ENCODE results near the gene PITX3. TPM values are rescaled to one million over a fixed set of nuclear protein-coding genes. Genes with fewer than 3 reads are reported as not detected.

The PITX3 gene
- polyA plus RNA-seq, 1 donor from 2014 or later, result not detected

DNA sequence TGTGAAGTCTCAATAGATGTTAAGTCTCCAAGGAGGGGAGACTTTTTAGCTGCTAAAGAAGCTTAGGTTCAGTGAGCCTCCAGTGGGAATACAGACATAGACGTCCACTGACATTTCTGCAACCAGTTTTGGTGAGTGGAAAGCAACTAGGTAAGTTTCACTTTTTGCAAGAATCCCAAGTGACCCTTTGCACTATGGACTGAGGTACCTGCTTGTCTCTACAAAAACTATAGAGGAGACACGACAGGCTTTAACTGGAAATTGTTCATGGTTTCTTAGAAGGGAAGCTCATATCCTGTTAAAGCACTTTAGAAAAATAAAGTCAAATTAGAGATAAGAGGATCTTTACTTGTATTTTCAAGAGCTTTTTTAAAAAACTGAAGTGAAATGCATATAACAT lies 42.6 kb upstream of the PITX3 start:
- H4K20me1 ChIP-seq (ENCODE audit: insufficient read depth), result no peaks in the 10 kb centered on the region
- H3K27ac ChIP-seq (ENCODE audit: low read length), result no peak overlapping the region
- H3K79me2 ChIP-seq (replicated peaks; ENCODE audit: insufficient read depth, low read length), result peaks cover 16% of the 10 kb centered on the region

DNA sequence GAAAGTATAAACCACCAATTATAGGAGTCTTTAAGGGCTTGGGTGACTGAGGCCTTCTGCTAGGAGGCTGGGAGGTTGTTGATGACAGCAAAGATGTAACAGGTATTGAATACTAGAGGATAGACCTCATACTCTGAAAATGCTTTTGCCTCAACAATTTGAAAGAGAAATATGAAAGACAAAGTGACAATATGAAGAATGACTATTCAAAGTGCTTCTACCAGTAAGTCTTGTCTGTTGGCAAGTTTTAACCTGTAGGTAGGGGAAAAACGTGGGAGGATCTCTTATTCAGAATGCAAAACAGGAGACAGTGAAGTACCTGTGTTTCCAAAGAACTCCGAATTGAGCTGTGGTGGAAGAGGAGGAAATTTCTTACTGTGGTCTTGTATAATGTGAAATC lies 42.2 kb upstream of the PITX3 start:
- no peaks in the 10 kb centered on the region for H3K9me3 ChIP-seq (ENCODE audit: low read length)
- no peak overlapping the region for H2AFZ ChIP-seq (ENCODE audit: low read depth, low read length)
- no peak overlapping the region for H3K4me3 ChIP-seq (ENCODE audit: low read length)
- H3K27me3 ChIP-seq (ENCODE audit: insufficient read depth, low read depth, low read length), result no peaks in the 10 kb centered on the region
- peaks cover 16% of the 10 kb centered on the region for H3K79me2 ChIP-seq (replicated peaks; ENCODE audit: insufficient read depth, low read length)
- no peaks in the 10 kb centered on the region for H3F3A ChIP-seq (ENCODE audit: insufficient read depth, low read length, poor library complexity, severe bottlenecking)
- no peak overlapping the region for H3K27ac ChIP-seq (ENCODE audit: low read length)
- no peak overlapping the region for H3K4me2 ChIP-seq (ENCODE audit: low read length)
- H4K20me1 ChIP-seq (ENCODE audit: insufficient read depth), result no peaks in the 10 kb centered on the region
- no peak overlapping the region for H3K9ac ChIP-seq (ENCODE audit: low read length)
- no peaks in the 10 kb centered on the region for H3K36me3 ChIP-seq (ENCODE audit: insufficient read depth, low read length)
- H3K9me2 ChIP-seq (ENCODE audit: insufficient read depth, low read length), result no peaks in the 10 kb centered on the region
- no peak for TF ChIP-seq EZH2 (IDR thresholded peaks at IDR 0.05; ENCODE audit: borderline replicate concordance, insufficient read depth, low read length, poor library complexity, severe bottlenecking)
- TF ChIP-seq, protein P1, sequence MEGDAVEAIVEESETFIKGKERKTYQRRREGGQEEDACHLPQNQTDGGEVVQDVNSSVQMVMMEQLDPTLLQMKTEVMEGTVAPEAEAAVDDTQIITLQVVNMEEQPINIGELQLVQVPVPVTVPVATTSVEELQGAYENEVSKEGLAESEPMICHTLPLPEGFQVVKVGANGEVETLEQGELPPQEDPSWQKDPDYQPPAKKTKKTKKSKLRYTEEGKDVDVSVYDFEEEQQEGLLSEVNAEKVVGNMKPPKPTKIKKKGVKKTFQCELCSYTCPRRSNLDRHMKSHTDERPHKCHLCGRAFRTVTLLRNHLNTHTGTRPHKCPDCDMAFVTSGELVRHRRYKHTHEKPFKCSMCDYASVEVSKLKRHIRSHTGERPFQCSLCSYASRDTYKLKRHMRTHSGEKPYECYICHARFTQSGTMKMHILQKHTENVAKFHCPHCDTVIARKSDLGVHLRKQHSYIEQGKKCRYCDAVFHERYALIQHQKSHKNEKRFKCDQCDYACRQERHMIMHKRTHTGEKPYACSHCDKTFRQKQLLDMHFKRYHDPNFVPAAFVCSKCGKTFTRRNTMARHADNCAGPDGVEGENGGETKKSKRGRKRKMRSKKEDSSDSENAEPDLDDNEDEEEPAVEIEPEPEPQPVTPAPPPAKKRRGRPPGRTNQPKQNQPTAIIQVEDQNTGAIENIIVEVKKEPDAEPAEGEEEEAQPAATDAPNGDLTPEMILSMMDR (IDR thresholded peaks at IDR 0.05; ENCODE audit: poor library complexity, severe bottlenecking), result no peak
- TF ChIP-seq MXI1 (conservative IDR thresholded peaks at IDR 0.05; ENCODE audit: poor library complexity, severe bottlenecking), result no peak
- TF ChIP-seq EP300 (conservative IDR thresholded peaks at IDR 0.05; ENCODE audit: poor library complexity, severe bottlenecking), result no peak
- TF ChIP-seq SMC3 (conservative IDR thresholded peaks at IDR 0.05; ENCODE audit: poor library complexity), result no peak
- no peak for TF ChIP-seq REST (IDR thresholded peaks at IDR 0.05; ENCODE audit: borderline replicate concordance)
- TF ChIP-seq POLR2AphosphoS5 (IDR thresholded peaks at IDR 0.05), result no peak
- TF ChIP-seq RAD21 (conservative IDR thresholded peaks at IDR 0.05), result no peak

More for the DNA sequence above, 42.6 kb upstream of the PITX3 start:
- H3K4me3 ChIP-seq (ENCODE audit: low read length), result no peak overlapping the region
- no peaks in the 10 kb centered on the region for H3K27me3 ChIP-seq (ENCODE audit: insufficient read depth, low read depth, low read length)
- H2AFZ ChIP-seq (ENCODE audit: low read depth, low read length), result no peak overlapping the region
- no peaks in the 10 kb centered on the region for H3K36me3 ChIP-seq (ENCODE audit: insufficient read depth, low read length)
- H3K4me2 ChIP-seq (ENCODE audit: low read length), result no peak overlapping the region
- H3F3A ChIP-seq (ENCODE audit: insufficient read depth, low read length, poor library complexity, severe bottlenecking), result no peaks in the 10 kb centered on the region
- H3K9ac ChIP-seq (ENCODE audit: low read length), result no peak overlapping the region
- H3K9me2 ChIP-seq (ENCODE audit: insufficient read depth, low read length), result no peaks in the 10 kb centered on the region
- TF ChIP-seq POLR2AphosphoS5 (IDR thresholded peaks at IDR 0.05) (no peak), MXI1 (conservative IDR thresholded peaks at IDR 0.05; ENCODE audit: poor library complexity, severe bottlenecking) (no peak), RAD21 (conservative IDR thresholded peaks at IDR 0.05) (no peak), EZH2 (IDR thresholded peaks at IDR 0.05; ENCODE audit: borderline replicate concordance, insufficient read depth, low read length, poor library complexity, severe bottlenecking) (no peak), EP300 (conservative IDR thresholded peaks at IDR 0.05; ENCODE audit: poor library complexity, severe bottlenecking) (no peak), TAF1 (IDR thresholded peaks at IDR 0.05; ENCODE audit: low read depth) (no peak), REST (IDR thresholded peaks at IDR 0.05; ENCODE audit: borderline replicate concordance) (no peak), SMC3 (conservative IDR thresholded peaks at IDR 0.05; ENCODE audit: poor library complexity) (no peak)
- TF ChIP-seq, protein P1 (IDR thresholded peaks at IDR 0.05; ENCODE audit: poor library complexity, severe bottlenecking), result no peak
- no peaks in the 10 kb centered on the region for H3K9me3 ChIP-seq (ENCODE audit: low read length)
